BLaER1 treated with 17β-estradiol and CSF1 and Interleukin-3, amounts not matched to agents 10 nM and 100 nM (cell line): ENCODE measurements around the gene ENO2.
A peak's percentile ranks its signal among the peaks of the same experiment; 100 is the strongest.

Experiments used
- H3K27ac ChIP-seq, 11 experiments: shearing (Covaris generic); formaldehyde crosslinking; 2 replicates each; pipeline ENCODE4 v1.8.1; 2022
- H3K27me3 ChIP-seq, 11 experiments: shearing (Covaris generic); formaldehyde crosslinking; 2 replicates each; pipeline ENCODE4 v1.8.1; 2022
- H3K36me3 ChIP-seq, 11 experiments: shearing (Covaris generic); formaldehyde crosslinking; 2 replicates each; pipeline ENCODE4 v1.8.1; 2022
- H3K4me1 ChIP-seq, 10 experiments: shearing (Covaris generic); formaldehyde crosslinking; 2 replicates each; pipeline ENCODE4 v1.8.1; 2022
- H3K4me2 ChIP-seq, 11 experiments: shearing (Covaris generic); formaldehyde crosslinking; 2 replicates each; pipeline ENCODE4 v1.8.1; 2022
- H3K4me3 ChIP-seq, 10 experiments: shearing (Covaris generic); formaldehyde crosslinking; 2 replicates each; pipeline ENCODE4 v1.8.1; 2022
- H3K9ac ChIP-seq, 11 experiments: shearing (Covaris generic); formaldehyde crosslinking; 2 replicates each; pipeline ENCODE4 v1.8.1; 2022
- H3K9me3 ChIP-seq, 11 experiments: shearing (Covaris generic); formaldehyde crosslinking; replicated peaks in 1 of 11; 2 replicates each; pipeline ENCODE4 v1.8.1; 2022
- H4K20me1 ChIP-seq, 11 experiments: shearing (Covaris generic); formaldehyde crosslinking; 2 replicates each; pipeline ENCODE4 v1.8.1; 2022
- Cebpa-rat ChIP-seq, 11 experiments: shearing (Covaris generic); IDR thresholded peaks; 2 replicates each; pipeline ENCODE4 v1.8.1; 2022

The ENO2 gene

DNA sequence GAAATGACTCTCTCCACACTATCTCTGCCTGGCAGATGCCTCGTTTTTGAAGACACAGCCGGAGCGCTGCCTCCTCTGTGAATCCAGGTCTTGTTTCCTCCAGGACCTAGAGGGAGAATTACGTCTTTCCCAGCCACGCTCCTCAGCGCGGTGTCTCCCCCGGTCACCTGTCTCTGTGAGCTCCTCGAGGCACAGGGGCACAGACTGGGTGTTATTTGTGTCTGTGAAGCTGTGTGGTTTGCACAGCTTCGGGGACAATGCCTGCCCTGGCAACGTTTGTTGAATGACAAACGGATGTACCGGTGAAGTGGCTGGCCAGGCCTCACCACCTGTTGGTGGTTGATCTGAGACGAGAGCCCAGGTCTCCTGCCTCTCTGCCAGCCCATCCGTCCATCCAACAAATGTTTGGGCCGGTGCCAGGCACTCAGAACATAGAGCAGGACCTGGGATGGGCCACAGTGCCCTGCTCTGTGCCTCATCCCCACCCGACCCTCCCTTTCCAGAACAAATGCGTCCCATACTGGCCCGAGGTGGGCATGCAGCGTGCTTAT lies 42.8 kb downstream of the ENO2 start:
- H3K4me1 ChIP-seq = peaks cover 83 to 99% (median 98%) of the 10 kb centered on the region in 10 experiments
- no peak for TF ChIP-seq Cebpa-rat (IDR thresholded peaks at IDR 0.05)
- H3K4me3 ChIP-seq = peak overlapping the region in 5 of 10 experiments; percentile 34 to 99 (median 89); a peak in 5 of 20 replicates
- peaks cover 7 to 76% (median 43%) of the 10 kb centered on the region in 11 experiments; a peak in 19 of 22 replicates for H3K36me3 ChIP-seq
- H4K20me1 ChIP-seq = peaks cover 0 to 82% (median 23%) of the 10 kb centered on the region in 11 experiments; a peak in 14 of 22 replicates
- H3K27ac ChIP-seq = peak overlapping the region in 10 of 11 experiments; percentile 83 to 95 (median 93); a peak in 20 of 22 replicates
- no peaks in the 10 kb centered on the region for H3K9me3 ChIP-seq
- H3K4me2 ChIP-seq = peak overlapping the region; percentile 94 to 100 (median 99)
- peak overlapping the region; percentile 74 to 95 (median 92); a peak in 20 of 22 replicates for H3K9ac ChIP-seq
- no peaks in the 10 kb centered on the region for H3K27me3 ChIP-seq

DNA sequence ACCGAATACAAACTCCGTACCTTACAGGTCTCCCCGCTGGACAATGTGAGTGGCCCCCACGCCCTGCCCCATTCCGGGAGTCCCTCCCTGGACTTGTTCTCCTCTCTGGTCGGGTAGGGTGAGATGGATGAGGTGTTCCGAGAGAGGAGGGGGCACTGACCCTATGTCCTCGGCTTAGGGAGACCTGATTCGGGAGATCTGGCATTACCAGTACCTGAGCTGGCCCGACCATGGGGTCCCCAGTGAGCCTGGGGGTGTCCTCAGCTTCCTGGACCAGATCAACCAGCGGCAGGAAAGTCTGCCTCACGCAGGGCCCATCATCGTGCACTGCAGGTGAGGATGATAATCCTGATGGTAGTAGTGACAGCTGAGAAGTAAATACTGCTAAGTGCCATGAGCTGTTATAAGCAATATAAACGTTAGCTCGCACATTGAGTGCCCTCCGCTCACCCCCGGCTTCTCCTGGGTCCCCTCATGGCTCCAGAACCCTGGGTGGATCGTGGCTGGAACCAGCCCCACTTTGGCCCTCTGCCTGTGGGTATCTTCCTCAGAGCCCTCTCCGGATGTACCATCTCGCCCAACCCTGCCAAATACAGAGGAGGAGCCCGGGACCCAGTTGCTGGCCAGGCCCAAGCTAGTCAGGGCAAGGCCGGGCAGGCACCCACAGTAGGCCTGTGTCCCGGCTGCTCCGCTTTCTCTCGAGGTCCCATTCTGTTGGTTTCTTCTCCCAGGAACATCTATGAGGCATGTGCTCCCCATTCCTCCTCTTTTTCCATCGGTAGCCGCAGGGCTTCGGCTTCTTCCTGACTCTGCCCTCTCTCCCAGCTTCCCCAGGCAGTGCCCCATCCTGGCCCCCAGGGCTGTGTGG lies 43.6 kb downstream of the ENO2 start:
- no peaks in the 10 kb centered on the region for H3K27me3 ChIP-seq
- H3K27ac ChIP-seq = peak overlapping the region; percentile 74 to 95 (median 92); a peak in 21 of 22 replicates
- H3K4me3 ChIP-seq = peak overlapping the region; percentile 37 to 64 (median 48)
- peak overlapping the region; percentile 71 to 95 (median 92) for H3K9ac ChIP-seq
- no peak for TF ChIP-seq Cebpa-rat (IDR thresholded peaks at IDR 0.05)
- H3K9me3 ChIP-seq = no peaks in the 10 kb centered on the region
- peak overlapping the region; percentile 94 to 100 (median 99) for H3K4me2 ChIP-seq
- peaks cover 7 to 69% (median 43%) of the 10 kb centered on the region in 11 experiments; a peak in 19 of 22 replicates for H3K36me3 ChIP-seq
- peaks cover 90 to 99% (median 98%) of the 10 kb centered on the region in 10 experiments for H3K4me1 ChIP-seq
- H4K20me1 ChIP-seq = peaks cover 0 to 82% (median 23%) of the 10 kb centered on the region in 11 experiments; a peak in 14 of 22 replicates

DNA sequence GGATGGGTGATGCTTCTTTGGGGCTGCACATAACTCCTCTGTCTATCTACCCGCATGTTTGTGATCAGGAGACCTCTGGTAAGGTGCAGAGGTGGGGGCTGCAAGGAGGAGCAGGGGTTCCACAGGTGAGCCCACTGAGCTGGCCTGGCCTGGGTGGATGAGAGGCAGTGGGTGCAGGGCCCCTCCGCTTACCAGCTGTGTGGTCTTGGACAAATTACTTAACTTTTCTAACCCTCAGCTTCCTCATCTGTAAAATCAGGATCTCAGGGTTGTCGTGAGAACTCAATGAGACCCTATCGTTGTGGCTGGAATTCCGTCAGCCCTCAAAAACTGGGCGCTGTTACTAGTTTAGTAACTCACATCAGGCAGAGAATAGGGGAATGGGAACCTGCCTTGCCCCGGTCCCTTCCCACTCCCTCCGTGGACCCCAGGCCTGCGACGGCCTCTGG lies 44.3 kb downstream of the ENO2 start:
- peaks cover 0 to 75% (median 23%) of the 10 kb centered on the region in 11 experiments; a peak in 14 of 22 replicates for H4K20me1 ChIP-seq
- no peak for TF ChIP-seq Cebpa-rat (IDR thresholded peaks at IDR 0.05)
- peak overlapping the region; percentile 74 to 95 (median 92) for H3K27ac ChIP-seq
- no peaks in the 10 kb centered on the region for H3K27me3 ChIP-seq
- no peaks in the 10 kb centered on the region for H3K9me3 ChIP-seq
- H3K9ac ChIP-seq = peak overlapping the region; percentile 71 to 95 (median 92)
- H3K4me1 ChIP-seq = peaks cover 96 to 99% (median 98%) of the 10 kb centered on the region in 10 experiments
- H3K4me3 ChIP-seq = peak overlapping the region; percentile 37 to 64 (median 48)
- H3K36me3 ChIP-seq = peaks cover 7 to 66% (median 43%) of the 10 kb centered on the region in 11 experiments; a peak in 19 of 22 replicates
- peak overlapping the region; percentile 94 to 100 (median 99) for H3K4me2 ChIP-seq

GRCh38 chr12:6959058-6959804 lies 44.9 kb downstream of the ENO2 start:
- peaks cover 99 to 100% (median 100%) of the 10 kb centered on the region in 10 experiments for H3K4me1 ChIP-seq
- no peak for TF ChIP-seq Cebpa-rat (IDR thresholded peaks at IDR 0.05)
- peaks cover 13 to 65% (median 47%) of the 10 kb centered on the region in 11 experiments; a peak in 19 of 22 replicates for H3K36me3 ChIP-seq
- H3K27ac ChIP-seq = peak overlapping the region; percentile 74 to 95 (median 92)
- H3K9me3 ChIP-seq = no peaks in the 10 kb centered on the region
- H3K4me2 ChIP-seq = peak overlapping the region; percentile 94 to 100 (median 99)
- peaks cover 0 to 72% (median 23%) of the 10 kb centered on the region in 11 experiments; a peak in 14 of 22 replicates for H4K20me1 ChIP-seq
- H3K27me3 ChIP-seq = no peaks in the 10 kb centered on the region
- peak overlapping the region; percentile 37 to 64 (median 48) for H3K4me3 ChIP-seq
- H3K9ac ChIP-seq = peak overlapping the region; percentile 71 to 95 (median 92)

DNA sequence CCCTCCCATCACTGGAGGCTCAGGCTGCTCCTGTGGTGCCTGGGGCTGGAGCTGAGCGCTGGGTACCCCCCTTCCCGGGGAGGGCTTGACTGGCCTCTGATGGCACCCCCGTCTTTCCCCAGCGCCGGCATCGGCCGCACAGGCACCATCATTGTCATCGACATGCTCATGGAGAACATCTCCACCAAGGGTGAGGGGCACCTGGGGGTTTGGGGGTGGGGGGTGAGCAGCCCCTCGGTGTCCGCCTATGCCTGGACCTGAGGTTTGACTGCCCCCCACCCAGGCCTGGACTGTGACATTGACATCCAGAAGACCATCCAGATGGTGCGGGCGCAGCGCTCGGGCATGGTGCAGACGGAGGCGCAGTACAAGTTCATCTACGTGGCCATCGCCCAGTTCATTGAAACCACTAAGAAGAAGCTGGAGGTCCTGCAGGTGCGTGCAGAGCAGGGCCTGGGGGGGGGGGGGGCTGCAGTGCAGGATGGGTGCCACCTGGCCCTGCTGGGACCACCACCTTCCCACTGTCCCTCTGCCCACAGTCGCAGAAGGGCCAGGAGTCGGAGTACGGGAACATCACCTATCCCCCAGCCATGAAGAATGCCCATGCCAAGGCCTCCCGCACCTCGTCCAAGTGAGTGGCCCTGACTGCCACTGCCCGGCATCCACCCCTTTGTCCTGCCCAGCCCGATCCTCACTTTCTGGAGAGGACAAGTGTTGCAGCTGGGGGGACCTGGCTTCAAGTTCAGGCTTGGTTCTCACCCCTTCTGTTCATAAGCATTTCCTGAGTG lies 45.6 kb downstream of the ENO2 start:
- no peaks in the 10 kb centered on the region for H3K9me3 ChIP-seq
- peak overlapping the region; percentile 94 to 100 (median 99) for H3K4me2 ChIP-seq
- H3K36me3 ChIP-seq = peaks cover 21 to 62% (median 52%) of the 10 kb centered on the region in 11 experiments; a peak in 20 of 22 replicates
- TF ChIP-seq Cebpa-rat (IDR thresholded peaks at IDR 0.05) = no peak
- H3K27me3 ChIP-seq = no peaks in the 10 kb centered on the region
- H3K27ac ChIP-seq = peak overlapping the region; percentile 74 to 95 (median 92); a peak in 21 of 22 replicates
- peak overlapping the region; percentile 71 to 95 (median 92); a peak in 21 of 22 replicates for H3K9ac ChIP-seq
- peaks cover 99 to 100% (median 100%) of the 10 kb centered on the region in 10 experiments for H3K4me1 ChIP-seq
- H3K4me3 ChIP-seq = peak overlapping the region; percentile 37 to 64 (median 48)
- peaks cover 0 to 64% (median 23%) of the 10 kb centered on the region in 11 experiments; a peak in 13 of 22 replicates for H4K20me1 ChIP-seq

DNA sequence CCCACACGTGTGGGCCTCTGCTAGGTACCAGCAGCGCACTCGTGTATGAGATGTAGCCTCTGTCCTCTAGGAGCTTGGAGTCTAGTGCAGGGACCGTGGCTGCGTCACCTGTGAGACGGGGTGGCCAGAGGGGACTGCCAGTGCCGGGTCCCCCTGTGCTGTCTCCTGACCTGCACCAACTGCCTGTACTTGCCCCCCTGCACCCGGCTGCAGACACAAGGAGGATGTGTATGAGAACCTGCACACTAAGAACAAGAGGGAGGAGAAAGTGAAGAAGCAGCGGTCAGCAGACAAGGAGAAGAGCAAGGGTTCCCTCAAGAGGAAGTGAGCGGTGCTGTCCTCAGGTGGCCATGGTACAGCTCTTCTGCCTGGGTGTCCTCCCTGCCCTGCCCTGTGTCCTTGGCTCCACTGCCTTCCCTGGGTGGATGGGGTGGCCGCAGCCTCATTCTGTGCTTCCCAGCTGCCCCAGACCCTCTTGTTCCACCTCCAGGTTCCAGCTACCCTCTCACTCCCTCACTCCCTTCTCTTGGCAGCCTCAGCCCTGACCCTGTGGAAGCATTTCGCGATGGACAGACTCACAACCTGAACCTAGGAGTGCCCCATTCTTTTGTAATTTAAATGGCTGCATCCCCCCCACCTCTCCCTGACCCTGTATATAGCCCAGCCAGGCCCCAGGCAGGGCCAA lies 46.4 kb downstream of the ENO2 start:
- Histone ChIP-seq H4K20me1 (peaks cover 0 to 57% (median 21%) of the 10 kb centered on the region in 11 experiments; a peak in 14 of 22 replicates), H3K4me2 (peak overlapping the region; percentile 94 to 100 (median 99)), H3K9me3 (no peaks in the 10 kb centered on the region), H3K4me1 (peaks cover 96 to 100% (median 99%) of the 10 kb centered on the region in 10 experiments), H3K27me3 (no peaks in the 10 kb centered on the region), H3K27ac (peak overlapping the region; percentile 43 to 95 (median 92)), H3K4me3 (peak overlapping the region in 8 of 10 experiments; percentile 6 to 48 (median 28); a peak in 10 of 20 replicates), H3K36me3 (peaks cover 27 to 61% (median 51%) of the 10 kb centered on the region in 11 experiments), H3K9ac (peak overlapping the region; percentile 71 to 95 (median 86); a peak in 21 of 22 replicates)
- no peak for TF ChIP-seq Cebpa-rat (IDR thresholded peaks at IDR 0.05)

- Histone ChIP-seq H3K4me1 (peaks cover 91 to 100% (median 95%) of the 10 kb centered on the region in 10 experiments), H3K4me3 (peak overlapping the region in 7 of 10 experiments; percentile 1 to 48 (median 26); a peak in 10 of 20 replicates)
Observed at GRCh38 chr12:6961278-6961694, 46.9 kb downstream of the ENO2 start.

More at GRCh38 chr12:6961278-6961694, 46.9 kb downstream of the ENO2 start:
- H3K9ac ChIP-seq = peak overlapping the region; percentile 69 to 95 (median 80); a peak in 21 of 22 replicates
- H3K9me3 ChIP-seq = no peaks in the 10 kb centered on the region
- no peak for TF ChIP-seq Cebpa-rat (IDR thresholded peaks at IDR 0.05)
- H3K27me3 ChIP-seq = no peaks in the 10 kb centered on the region
- H4K20me1 ChIP-seq = peaks cover 0 to 51% (median 16%) of the 10 kb centered on the region in 11 experiments; a peak in 14 of 22 replicates
- H3K27ac ChIP-seq = peak overlapping the region; percentile 43 to 95 (median 92)
- peaks cover 31 to 61% (median 51%) of the 10 kb centered on the region in 11 experiments for H3K36me3 ChIP-seq
- H3K4me2 ChIP-seq = peak overlapping the region; percentile 94 to 100 (median 99)
